KG1 (cell line): ENCODE measurements around the gene HDAC4.

Source experiments
- DNase-seq: peaks from one replicate; lab custom pipeline; 2025; lab: John Stamatoyannopoulos, UW

The HDAC4 gene

DNA sequence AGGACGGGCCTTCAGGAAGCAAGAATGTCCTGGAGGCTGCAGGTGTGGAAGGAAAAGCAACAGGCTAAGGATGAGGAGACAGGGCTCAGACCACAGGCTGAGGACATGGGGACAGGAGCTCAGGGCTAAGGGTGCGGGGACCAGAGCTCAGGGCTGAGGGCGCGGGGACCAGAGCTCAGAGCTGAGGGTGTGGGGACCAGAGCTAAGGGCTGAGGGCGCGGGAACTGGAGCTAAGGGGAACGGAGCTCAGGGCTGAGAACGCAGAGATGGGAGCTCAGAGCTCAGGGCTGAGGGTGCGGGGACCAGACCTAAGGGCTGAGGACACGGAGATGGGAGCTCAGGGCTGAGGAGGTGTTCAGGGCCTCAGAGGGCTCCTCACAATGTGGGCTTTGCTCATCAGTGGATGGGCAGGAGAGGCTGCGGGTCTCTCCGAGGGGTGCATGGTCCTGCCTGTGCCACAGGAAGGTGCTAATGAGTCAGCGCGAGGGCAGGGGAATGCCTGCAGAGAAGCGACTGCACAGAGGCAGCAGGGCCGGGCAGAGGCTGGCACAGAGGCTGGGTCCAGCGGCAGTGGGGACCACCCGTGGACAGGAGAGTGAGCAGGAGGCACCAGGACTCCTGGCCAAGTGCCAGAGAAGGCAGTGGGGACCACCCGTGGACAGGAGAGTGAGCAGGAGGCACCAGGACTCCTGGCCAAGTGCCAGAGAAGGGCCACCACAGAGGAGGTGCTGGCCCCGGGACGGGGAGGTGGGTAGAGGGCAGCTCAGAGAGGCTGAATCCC lies 281.3 kb downstream of the HDAC4 start:
- DNase-seq: no peak

DNA sequence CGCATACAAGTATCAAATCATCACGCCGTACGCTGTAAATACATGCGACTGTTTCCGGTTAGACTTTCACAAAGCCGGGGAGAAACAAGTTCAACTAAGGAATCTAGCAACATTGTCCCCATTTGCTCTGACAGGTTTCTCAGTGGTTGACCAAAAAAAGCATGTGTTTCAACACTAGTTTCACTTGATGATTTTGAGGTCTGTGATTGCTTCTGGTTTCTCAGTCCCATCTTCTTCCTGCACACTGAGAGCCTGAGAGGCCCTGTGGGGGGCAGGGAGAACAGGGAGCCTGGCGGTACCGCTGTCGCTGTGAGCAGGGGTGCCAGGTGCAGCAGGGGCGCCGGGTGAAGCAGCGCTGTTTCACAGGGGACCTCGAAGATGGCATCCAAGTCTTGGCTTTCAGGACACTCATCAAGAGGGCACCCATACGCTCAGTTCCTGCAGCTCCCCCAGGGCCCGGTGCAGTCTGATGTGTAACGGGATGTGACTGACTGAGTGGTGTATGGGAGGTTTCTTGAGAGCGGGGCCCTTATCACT lies 282.1 kb downstream of the HDAC4 start:
- no peak for DNase-seq

DNA sequence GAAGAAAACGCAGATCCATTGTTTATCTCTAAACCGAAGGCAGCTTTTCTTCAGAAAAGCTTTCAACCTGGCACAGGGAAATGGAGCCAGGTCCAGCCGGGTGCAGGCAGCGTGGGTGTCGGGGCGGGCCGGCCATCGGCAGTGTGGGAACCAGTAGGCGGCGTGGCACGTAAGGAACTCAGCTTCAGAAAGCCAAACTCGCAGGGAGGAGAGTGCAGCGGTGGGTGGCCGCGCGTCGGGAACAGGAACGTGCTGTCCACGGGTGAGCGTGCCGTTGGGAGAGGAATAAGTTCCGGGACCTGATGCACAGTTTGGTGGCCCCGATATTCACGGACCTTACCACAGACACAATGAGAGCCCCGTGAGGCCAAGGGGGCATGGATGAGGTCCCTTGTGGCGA lies 282.6 kb downstream of the HDAC4 start:
- no peak for DNase-seq

DNA sequence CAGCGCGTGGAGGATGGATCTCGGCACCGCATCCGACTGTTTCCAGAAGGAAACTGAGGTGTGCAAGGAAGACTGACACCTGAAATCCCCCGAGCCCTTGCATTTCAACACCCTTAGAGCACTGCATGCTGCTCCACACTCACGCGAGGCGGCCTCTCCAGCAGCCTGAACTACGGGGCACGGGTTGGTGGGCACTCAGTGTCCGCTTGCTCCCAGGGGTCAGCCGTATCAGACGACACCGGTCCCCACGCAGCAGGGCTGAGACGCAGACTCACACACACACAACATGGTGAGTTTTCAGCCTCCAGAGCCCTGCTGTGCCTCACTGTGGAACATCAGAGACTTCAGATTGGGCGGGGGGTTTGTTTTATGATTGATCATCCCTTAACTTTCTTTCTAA lies 283.0 kb downstream of the HDAC4 start:
- DNase-seq: no peak

DNA sequence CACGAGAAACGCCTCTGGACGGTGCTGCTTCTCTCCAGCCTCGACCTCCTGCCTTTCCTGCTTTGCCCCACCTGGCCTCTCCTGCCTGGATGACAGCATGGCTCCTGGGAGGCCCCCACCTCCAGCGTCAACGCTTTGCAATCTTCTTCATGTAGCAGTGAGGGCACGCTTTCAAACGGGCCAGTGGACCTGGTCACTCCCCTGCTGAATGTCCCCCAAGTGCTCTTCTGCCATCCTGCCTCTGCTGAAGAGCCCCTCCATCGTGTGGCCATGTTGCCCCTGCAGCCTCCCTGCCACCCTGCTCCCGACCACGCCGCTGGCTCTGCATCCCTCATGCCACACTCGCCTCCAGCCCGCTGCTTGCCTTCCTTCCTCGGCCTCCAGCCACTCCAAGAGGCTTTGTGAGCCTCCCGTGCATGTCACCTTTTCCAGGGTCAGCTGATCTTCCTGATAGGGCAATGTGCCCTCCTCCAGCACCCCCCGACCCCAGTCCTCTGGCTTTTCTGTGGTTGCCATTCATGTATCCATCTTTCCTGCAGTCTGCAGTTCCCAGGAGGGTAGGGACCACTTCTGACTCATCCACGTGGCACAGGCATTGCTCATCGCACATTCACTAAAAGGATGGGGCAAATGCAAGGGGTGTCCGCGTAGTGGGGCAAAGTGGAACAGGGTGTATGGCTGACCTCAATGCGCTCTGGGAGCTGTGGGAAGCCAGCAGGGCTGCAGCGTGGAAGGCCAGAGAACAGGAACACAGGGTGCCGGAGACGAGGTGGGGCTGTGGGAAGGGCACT lies 284.2 kb downstream of the HDAC4 start:
- DNase-seq: no peak

DNA sequence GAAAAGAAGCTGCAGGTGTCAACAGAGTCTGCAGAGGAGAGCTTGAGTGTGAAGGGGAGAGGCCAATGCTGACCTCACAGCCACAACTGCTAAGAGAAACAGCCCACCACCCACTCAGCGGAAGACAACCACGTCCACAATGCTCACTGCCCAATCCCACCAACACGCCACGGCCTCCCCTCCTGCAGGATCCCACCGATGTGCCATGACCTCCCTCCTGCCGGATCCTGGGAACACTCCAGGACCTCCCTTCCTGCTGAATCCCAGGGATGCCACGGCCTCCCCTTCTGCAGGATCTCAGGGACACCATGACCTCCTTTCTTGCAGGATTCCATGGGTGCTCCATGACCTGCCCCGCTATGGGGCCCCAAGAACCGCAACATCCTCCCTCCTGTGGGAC lies 285.2 kb downstream of the HDAC4 start:
- DNase-seq: no peak

DNA sequence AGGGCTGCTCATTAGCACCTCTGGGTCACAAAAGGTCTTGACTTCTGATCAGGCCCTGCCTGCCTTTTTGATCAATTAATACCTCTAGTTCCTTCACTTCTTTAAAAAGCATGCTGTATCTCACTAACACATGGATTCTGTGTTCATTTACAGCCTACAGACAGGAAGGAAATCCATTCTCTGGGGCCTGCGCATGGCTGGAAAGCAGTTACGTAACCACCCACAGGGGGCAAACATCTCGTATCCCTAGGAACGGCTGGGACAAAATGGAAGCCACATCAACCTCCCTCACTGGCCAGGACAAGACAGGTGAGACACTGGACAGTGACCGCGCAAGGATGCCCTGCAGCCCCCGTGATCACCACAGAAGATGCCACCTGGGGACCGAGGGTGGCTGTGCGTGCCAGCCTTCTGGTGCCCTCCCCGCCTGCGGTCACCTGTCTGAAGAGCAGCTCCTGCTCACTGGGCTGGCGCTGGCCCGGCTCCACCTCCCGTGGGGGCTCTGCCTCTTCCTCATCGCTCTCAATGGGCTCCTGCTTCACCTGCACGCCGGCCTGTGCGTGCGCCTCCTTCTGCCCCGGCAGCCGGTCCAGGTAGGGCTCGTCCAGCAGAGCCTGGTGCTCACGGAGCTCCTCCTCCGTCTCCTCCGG lies 286.1 kb downstream of the HDAC4 start:
- no peak for DNase-seq

DNA sequence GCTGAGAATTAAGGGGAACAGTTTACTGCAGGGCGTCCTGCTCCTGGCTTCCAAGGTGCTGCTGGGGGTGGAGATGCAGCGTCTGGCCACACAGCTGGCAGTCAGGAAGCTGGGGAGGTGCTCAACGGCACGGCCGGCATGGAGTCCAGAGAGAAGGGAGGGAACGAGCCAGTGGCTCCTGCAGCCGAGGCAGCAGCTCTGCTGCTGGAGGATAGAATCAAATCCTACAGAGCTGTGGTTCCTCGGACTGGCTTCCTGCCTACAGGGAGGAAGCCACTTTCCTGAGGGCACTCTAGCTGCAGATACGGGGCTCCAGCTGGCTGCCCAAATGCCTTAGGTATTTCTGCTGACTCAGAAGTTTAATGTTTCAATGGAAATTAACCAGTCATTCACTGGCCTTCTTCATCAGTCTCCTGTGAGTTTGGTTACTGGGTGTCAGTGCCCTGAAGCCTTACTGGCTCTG lies 286.7 kb downstream of the HDAC4 start:
- DNase-seq: no peak

DNA sequence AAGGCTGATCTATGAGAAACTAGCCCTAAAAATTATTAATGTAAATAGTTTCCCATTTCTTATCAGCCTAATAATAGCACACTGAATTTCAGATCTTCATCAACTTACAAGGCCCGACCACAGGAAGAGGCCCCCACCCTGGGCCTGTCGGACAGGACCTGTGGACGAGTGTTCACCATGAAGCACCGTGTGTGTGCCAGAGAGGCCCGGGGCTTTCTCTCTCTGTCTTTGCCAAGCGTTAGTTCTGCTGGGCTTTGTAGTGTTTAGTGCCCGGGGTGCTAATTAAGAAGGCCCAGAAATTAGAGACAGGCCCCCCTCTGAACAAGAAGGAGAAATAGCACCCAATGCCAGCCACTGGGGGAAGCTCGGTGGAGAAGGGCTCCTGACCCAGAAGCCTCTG lies 287.2 kb downstream of the HDAC4 start:
- DNase-seq: no peak

DNA sequence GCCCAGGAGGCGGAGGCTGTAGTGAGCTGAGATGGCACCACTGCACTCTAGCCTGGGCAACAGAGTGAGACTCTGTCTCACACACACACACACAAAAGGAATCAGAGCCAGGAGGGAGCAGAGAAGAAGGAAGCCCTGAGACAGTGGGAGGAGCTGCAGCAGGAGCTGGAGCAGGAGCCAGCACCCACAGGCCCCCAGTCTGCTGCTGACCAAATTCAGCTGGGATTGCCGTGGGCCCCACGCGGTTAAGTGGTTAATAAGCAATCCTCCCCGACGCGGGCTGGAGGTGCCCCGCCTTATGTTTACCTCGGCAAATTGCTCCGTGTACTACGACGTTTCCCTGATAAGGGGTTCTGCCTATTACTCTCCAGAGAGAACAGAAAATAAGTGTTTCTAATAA lies 287.6 kb downstream of the HDAC4 start:
- no peak for DNase-seq

DNA sequence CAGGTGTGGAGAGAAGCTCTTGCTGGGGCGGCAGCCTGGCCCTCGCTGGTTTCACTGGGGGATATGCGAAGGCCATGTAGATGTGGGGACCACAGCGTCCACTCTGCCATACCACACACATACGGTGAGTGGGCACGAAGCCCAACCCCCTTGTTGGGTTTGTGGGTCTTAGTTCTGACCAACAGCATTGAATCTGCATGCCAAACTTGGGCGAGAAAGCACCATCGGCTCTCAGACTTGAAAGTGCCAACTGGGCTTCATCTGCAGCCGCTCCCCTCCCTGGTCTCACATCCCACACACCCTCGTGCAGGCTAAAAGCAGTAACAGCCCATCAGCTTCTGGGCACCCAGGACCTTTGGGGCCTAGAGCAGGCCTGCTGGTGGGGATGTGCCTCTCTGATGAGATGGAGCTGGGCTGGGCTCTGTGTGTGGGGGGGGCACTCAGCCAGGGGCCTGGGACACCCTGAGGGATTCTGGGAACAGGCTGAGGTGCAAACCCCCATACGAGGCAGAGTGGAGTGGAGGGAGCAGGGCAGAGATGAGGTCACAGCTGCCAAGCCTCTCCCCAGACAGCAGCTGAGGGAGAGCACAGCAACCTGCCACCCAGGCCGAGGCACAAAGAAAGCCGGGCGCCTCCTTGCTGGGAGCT lies 288.6 kb downstream of the HDAC4 start:
- DNase-seq: no peak

DNA sequence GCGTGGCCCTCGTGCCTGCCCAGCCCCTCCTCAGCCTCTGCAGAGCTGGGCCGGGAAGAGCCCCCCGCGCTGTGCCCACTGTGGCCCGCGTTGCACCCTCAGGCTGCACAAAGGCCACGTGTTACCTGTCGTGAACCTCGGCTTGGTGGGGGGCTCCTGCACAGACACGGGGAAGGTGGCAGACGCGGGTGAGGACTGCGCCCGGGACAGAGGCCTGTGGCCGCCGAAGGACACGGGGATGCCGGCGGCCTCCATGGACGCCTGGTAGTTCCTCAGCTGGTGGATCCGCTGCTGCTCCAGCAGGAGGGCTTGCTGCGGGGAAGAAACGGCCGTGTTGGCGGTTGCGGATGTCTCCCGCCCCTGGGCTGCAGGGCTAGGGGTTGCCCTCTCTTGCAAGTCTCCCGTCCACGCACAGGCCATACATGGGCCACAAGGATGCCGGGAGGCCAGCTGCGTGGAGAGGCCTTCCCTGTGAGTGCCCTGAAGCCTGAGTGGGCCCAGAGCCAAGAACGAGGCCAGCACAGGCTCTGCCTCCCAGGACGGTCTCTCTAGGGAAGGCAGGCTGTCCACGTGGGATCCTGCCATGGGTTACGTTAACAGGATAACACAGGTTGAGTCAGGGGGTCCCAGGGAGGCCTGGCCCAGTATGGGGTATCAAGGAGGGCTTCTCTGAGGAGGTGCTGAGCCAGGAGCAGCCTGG lies 289.3 kb downstream of the HDAC4 start:
- no peak for DNase-seq

DNA sequence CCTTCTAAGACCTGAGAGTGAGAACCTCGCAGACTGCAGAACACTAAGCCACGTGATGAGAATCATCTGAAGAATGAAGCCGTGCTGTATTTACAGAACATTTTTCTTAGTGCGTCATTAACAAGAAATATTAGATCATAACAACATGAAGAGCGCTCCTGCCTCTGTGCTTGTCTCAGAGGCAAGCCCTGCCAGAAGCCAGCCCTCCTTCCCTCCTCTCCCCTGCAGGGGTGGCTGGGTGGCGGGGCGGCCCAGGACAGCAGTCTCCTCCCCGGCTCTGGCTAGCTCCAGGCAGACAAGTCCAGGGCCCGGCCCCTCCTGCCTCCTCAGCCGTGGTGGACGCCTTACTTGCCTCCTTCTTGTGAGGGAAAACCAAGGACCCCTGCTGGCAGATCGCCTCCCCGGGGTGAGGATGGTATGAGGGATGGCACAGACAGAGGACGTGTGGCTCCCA lies 290.2 kb downstream of the HDAC4 start:
- DNase-seq: no peak

DNA sequence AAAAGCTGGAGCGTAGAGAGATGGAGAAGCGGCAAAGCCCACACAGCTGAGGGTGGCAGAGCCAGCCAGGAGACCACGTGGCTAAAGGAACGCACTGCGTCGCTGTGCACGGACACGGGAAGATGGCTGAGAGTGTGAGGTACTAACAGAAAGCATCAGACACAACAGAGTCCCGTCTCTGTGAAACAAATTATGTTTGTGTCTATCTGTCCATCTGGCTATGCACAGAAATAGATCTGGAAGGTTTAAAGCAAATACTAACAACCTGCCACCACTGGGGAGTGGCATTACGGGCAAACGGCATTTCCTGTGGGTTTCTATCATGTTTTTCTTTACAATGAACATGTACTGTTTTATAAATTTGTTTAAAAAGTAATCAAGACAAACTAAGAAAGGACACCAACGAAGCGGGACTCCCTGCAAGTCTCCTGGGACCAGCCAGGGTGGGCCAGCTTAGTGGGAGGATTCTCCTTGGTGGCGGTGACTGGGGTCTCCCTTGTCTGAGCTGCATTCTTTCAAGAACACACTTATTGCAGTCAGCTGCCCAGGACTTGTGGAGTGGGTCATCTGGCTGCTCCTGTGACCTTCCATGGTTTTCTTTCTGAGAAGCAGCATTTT lies 290.8 kb downstream of the HDAC4 start:
- DNase-seq: no peak

DNA sequence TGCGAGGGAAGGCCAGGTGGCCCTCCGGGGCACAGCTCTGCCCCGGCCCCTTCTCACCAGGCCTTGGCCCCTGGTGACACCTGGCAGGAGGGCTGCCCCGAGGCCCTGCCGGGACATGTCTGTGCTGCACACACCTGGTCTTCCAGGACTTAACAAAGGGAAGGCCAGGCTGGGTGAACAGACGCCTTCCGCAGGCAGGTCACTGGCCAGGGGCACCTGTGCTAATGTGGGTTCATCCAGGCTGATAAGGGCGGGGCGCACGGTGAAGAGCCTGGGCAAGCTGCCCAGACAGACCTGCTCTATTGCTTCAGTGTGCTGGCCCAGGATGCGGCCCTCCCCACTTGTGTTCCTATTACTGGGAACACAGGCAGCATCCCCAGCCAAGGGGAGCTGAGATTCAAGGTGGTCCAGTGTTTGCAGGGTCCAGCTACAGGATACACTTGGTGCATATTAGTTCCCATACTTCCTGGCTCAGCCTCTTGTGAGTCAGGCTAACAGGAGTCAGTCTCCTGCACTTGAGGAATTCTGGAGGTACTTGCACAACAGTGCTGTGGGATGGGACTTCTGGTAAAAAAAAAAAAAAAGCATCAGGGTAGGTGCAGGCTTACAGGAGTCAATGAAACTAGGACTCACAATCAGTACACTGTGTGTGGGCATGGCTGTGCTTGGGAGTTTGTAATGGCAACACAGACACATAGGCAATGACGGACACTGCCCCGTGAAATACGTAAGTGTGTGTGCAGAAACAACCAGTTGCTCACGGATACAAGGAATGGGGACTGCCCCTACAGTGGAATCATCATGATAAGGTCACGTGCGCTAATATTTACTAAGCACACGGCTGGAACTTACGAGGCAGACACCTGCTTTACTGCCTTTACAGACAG lies 291.5 kb downstream of the HDAC4 start:
- DNase-seq: no peak

DNA sequence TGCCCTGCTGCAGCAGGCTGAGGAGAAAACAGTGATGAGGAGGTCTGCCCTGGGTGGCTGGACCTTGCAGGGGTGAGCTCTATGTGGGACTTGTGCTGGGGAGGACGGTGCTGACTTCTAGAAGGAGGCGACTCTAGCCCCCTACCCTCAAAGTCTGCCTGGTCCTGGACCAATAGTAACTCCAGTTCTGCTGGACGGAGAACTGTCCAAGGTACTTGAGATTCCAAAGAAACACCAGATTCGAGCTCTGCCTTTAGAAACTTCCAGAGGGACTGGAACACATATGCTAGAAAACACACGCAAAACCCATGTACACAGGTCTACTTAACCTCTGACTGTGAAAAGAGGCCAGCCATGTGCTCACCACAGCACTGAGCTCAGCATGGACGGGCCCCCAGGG lies 292.4 kb downstream of the HDAC4 start:
- DNase-seq: no peak

DNA sequence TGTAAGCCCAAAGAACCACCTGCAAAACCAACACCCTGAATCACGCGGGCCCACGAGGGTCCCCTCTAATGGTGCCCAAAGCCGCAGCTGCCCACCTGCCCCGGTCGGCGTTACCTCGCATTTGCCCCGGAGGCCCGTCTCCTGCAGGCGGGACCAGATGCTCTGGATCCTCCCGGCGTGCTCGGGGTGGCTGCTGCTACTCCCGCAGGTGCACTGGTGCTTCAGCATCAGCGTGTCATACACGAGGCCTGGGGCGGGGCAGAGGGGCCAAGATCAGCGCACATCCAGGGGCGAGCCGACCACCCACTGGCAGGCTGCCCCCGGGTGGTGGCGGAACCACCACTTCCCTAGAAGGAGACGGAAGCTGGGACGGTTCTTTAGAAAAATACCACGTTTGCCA lies 292.9 kb downstream of the HDAC4 start:
- DNase-seq: no peak

DNA sequence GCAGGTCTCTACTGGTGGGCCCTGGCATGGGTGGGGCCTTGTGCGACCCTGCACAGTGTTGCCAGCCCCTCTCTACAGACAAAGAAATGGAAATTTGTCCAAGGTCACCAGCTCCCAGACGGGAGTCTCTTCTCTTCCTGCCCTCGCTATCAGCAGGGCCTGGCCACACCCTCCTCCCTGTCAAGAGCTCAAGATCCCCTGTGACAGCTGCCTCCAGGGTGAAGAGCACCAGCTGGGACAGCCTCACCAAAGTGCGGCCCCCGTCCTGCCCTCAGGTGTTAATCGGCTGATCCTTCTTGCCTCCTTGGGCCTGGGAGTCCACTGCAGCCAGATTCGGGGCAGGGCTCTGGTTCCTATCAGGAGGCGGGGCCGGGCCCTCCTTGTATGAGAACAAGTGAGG lies 293.9 kb downstream of the HDAC4 start:
- DNase-seq: no peak

DNA sequence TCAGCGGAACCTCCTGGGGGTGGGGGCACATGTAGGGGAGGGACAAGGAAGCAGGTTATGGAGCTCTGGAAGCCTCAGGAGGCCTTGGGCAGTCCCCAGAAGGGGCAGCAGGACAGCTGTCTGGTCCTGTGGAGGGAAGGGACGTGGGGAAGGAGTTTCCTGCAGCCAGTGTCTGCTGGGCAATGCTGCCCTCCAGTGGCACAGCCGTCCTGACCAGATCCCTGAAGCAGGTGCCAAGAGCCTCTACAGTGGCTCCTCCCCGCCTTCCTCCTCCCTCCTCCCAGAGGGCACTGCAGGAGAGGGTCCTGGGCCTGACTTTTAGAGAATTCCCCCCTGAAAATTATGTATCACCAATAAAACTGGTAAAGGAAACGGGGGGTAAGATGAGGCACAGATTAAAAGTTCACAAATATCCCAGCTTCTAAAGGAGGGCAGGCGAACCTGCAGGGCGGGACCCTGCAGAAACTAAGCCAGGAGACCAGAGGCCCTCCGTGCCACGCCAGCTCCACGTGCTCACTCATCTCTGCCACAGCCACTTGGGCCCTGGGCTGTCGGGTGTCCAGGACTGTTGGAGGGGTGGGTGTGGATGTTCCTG lies 294.4 kb downstream of the HDAC4 start:
- no peak for DNase-seq

DNA sequence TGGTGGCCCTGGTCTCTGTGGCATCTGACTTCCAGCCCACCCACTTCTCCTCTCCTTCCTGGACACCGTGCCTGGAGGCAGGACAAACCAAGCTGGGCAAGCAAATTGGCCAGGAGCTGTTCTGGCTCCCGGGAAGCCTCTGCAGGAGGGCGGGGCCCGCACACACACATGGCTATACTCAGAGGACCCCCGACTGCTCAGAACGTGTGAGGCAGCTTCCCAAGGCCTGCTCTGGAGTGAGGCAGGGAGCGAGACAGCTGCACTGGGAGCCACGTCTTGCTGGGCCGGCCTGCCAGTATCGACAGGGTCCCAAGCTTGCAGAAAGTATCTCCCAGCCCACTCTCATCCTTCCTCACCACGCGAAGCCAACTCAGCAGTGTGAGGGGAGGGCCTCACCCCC lies 295.6 kb downstream of the HDAC4 start:
- no peak for DNase-seq
